ENCODE results near the gene LAMC3.
A peak's percentile ranks its signal among the peaks of the same experiment; 100 is the strongest.

The LAMC3 gene

GRCh38 chr9:131117121-131117761, 108.3 kb downstream of the LAMC3 start:
- no peak for DNase-seq (ENCODE audit: low spot score)

GRCh38 chr9:131117762-131118145, 108.8 kb downstream of the LAMC3 start:
- no peak for DNase-seq (ENCODE audit: low spot score)

- DNase-seq (ENCODE audit: low spot score): no peak
Observed at GRCh38 chr9:131119600-131119999, 110.6 kb downstream of the LAMC3 start.

GRCh38 chr9:131120620-131121228, 111.8 kb downstream of the LAMC3 start:
- DNase-seq (ENCODE audit: low spot score): no peak

- DNase-seq (ENCODE audit: low spot score): no peak
Observed at GRCh38 chr9:131121346-131121745, 112.4 kb downstream of the LAMC3 start.

GRCh38 chr9:131122158-131122557, 113.2 kb downstream of the LAMC3 start:
- no peak for DNase-seq (ENCODE audit: low spot score)

GRCh38 chr9:131125038-131125287, 116.0 kb downstream of the LAMC3 start:
- no peak for DNase-seq (ENCODE audit: low spot score)

GRCh38 chr9:131125288-131126058, 116.5 kb downstream of the LAMC3 start, which contains the start of gene NUP214:
Gene NUP214 (plus strand): TSS chr9:131125586. CDS start chr9:131125705, 119 bp downstream.
- peak; percentile 100 for DNase-seq (ENCODE audit: low spot score)

- no peak for DNase-seq (ENCODE audit: low spot score)
Observed at GRCh38 chr9:131126059-131126426, 117.1 kb downstream of the LAMC3 start.

GRCh38 chr9:131129183-131129582, 120.2 kb downstream of the LAMC3 start:
- DNase-seq (ENCODE audit: low spot score): no peak

- DNase-seq (ENCODE audit: low spot score): no peak
Observed at GRCh38 chr9:131138676-131139075, 129.7 kb downstream of the LAMC3 start.

- DNase-seq (ENCODE audit: low spot score): no peak
Observed at GRCh38 chr9:131140112-131140511, 131.1 kb downstream of the LAMC3 start.

- DNase-seq (ENCODE audit: low spot score): no peak
Observed at GRCh38 chr9:131140550-131140949, 131.6 kb downstream of the LAMC3 start.

GRCh38 chr9:131142160-131142559, 133.2 kb downstream of the LAMC3 start:
- DNase-seq (ENCODE audit: low spot score): no peak

Measured in left forelimb (tissue), 1 donor.